ENCODE data around the gene MPPED2.

The MPPED2 gene

DNA sequence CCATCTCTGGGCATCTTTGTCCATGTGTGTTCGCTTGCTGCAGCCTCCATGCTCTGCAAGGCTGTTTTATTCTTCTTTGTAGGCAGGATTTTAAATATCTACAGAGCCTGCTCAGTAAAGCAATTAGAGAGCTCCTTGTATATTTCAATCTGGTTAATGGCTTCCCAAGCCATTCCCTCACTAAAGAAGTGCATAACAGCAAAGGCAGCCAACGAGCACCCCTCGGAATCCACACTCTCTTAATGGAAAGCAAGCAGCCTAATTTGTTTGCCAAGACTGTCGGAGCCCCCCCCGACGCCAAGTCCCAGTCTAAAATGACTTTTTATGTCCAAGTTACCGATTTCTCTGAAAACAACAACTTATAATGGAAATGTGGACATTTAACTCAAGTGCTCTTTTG lies 139.6 kb downstream of the MPPED2 start:
- DNase-seq, result no peak

DNA sequence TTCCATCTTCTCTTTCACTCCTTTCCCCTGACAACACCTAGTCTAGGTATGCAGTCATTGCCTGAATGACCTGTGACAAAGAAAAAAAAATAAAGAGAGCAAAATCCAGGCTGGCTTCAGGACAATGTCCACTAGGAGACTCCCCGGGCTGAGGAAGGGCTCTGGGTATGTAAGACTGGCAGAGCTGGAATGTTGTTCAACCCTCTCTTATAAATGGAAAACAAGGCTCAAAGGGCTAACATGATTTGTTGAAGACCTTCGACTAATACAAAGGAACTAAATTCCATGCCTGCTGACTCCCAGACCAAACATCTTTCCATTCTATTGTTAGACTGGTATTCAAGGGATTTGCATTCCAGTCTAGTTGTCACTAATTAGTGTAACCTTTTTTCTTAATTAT lies 141.1 kb downstream of the MPPED2 start:
- no peak for DNase-seq

DNA sequence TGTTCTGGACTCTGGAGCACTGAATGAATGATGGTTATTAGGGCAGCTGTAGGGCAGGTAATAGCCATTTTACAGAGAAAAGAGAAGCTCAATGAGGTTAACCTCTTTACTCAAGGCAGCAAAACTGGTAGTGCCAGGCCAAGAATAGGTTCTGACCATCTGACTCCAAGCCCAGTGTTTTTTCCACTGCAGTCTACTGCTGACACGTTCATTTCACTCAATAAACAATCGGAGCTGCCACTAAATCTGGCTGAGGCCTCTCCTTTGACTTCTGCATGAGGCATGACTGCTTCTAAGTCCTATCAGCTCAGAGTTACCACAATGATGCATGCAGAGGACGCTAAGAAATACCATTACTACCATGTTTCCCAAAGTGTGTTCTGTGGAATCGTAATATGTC lies 145.6 kb downstream of the MPPED2 start:
- DNase-seq, result no peak

DNA sequence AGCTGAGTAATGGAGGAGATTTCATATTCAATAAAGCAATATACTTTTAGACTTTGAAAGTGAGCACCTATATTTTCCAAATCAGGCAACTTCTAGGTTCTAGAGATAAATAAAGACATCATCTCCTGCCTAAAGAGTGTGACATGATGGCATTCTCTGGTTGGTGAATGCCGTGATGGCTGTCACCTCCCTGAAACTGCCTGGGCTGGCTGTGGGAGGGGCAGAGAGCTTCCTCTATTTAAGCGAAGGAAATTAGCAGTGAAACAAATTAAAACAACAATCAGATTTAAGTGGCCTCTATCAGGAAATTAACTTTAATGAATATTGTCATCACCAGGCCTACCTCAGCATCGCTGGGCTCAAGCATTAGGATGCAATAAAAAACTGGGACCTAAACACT lies 149.4 kb downstream of the MPPED2 start:
- DNase-seq, result no peak

DNA sequence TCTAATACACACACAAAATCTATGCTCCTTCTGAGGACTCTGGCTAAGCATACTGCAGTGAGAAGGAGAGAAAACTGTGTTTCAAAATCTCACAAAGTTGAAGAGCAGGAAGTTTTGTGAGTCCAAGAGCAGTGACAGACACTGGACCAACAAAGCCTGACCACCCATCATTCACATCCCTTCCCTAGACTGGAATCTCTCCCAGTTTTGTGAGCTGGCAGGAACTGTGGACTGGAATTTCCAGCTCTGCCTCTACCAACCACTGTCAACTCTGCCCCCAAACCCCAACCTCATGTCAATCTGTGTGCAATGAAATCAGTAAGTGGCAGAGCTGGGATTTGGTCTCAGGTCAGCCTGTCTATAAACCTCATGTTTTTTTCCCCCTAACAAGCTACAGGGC lies 150.7 kb downstream of the MPPED2 start:
- DNase-seq, result no peak

DNA sequence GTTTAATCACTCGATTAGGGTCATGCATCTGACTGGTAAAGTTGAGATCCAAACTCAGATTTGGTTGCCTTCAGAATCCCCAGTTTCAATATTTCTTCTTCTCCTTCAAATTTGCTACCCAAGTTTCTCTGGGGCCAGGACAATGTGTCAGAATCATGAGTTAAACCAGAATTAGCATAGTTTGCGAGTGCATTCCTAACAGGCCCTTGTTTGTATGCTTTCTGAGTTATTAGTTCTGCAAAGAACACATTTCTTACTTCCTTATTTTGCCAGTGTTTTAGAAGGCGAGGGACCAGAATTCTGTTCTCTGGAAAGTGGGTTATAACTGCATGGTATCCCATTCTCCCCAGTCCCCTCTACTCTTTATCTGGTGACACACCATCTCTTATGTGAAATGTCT lies 151.3 kb downstream of the MPPED2 start:
- no peak for DNase-seq

DNA sequence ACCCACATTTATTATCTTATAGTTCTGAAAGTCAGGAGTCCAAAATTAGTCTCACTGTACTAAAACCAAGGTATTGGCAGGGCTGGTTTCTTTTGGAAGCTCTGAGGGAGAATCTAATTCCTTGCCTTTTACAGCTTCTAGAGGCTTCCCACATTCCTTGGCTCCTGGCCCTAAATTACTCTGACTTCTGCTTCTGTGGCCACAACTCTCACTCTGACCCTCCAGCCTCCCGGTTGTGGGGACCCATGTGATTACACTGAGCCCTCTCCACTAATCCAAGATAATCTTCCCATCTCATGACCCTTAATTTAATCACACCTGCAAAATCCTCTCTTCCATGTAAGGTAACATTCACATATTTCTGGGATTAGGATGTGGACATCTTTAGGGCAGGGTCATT lies 152.3 kb downstream of the MPPED2 start:
- no peak for DNase-seq

DNA sequence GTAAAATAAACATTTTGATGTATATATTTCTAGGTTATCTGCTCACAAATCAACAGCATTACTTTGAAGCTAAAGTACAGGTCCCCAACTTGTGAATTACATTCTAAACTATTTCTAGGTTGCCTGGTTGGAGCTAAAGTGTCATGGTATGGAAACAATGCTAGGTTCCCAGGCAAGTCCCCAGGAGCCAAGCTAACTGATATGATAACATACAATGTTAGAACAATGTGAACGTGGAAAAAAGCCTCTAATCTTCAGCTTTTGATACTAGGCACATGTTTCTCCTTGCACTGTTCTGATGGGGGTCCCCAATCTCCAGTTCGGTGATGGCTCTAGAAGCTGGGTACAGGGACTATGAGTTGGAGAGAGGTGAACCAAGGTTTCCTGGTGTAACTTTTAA lies 153.4 kb downstream of the MPPED2 start:
- DNase-seq, result no peak

DNA sequence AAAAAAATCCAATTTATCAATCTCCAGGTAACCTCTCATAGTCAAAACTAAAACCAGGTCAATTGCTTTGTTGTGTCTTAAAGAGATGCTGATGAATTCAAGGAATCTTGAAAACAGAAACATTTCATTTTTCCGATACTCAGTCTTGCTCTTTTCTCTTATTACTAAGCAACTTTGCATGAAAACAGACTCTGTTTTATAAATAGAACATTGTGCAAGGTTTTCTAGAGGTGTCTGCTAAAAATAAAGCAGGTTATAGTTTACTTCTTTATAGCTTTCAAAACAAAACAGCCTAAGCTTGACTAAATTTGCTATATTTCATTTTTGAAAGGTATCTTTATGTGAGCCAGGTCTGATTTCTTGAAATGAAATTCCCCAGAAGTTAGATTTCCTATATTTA lies 154.0 kb downstream of the MPPED2 start:
- DNase-seq, result no peak

DNA sequence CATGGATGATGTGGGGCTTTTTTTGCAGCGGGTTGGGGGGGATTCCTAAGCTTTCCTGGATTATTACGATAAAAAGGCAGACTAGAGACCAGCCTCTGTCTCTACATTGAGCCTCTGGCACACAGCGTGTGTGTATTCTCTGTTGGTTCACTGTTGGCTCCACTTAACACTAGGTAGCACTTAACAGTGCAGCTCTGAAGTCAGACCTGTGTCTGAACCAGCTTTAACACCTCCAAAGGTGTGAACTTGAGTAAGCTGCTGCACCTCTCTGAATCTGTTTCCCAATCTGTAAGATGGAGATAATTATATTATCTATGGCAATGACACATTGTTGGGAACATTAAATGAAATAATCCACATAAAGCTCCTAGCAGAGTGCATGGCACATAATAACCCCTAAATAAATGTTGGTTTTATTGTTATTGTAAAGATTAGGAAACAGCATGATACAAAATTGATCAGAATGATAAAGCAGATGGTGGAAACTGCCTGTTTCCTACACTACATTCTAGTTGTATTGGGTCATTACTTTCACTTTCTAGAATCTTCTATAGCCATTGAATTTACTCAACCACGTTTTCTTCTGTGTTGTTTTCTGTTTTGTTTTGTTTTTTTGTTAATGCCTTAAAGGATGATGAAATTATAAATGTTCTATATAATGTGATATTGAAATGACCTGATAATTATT lies 154.9 kb downstream of the MPPED2 start:
- no peak for DNase-seq

DNA sequence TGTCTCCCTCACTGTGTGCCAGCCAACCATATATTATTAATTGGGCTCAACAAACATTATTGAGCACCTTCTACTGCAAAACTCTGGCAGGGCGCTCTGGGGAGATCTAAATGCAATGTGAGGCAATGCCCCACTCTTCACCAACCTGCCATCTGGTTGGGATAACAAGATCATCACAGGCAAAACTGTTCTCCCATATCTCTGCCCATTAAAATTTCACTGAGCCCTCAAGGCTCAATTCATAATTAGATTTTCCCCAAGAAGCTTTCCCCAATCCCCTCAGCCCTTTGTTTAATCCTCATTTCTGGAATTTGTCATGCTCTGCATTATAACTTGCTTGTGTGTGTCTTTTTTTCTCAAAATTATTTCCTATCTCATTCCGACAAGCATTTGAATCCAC lies 156.6 kb downstream of the MPPED2 start:
- no peak for DNase-seq

DNA sequence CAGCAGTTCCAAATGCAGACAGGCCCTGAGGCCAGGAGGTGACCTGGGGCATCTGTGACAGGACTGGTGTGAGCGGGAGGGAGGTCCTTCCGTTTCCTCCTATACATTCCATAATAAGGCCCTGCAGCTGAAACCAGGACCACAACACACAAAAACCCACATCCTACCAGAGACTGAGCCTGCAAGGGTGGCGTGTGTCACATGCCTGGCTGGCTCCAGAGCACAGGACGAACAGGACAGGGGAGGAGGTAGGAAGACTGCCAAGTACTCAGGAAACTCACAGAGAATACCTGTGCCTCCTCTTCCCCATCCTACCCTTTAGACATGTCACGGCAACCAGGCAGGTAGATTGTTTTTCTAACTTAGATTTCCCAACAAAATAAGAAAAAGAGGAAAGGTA lies 159.4 kb downstream of the MPPED2 start:
- DNase-seq, result no peak

DNA sequence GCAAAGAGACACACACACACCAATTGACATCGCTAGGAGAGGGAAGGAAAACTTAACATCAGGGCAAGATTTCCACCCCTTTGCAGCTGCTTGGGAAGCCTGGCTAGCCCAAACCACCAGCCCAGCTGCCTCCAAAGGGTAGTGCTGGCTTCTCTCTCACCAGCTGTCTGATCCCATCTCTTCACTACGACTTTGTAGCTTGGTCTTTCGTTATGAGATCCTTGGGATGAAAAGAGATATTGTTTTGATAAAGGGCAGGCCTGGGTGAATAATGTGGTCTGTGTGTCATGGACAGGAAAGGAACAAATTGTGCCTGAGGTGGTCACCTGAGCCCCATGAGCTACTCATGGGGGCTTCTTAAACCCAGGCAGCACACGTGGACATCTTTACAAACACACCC lies 161.3 kb downstream of the MPPED2 start:
- DNase-seq, result no peak

DNA sequence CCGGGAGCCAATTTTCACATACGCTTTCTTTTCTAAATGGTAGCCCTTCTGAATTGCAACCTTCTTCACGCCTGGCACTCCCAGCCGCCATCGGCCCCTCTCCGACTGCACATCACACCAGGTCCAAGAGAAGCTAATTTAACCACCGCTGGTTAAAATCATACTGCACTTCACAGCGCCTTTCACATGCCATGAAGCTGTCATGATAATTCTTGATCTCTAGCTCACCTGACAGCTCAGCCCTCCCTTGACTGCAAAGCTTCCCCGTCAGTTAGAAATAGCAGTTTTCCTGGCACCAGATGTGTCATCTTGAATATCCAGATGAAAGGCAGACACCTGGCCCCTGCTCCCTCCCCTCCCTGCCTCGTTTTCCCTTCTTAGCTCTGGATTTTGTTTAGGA lies 161.8 kb downstream of the MPPED2 start:
- no peak for DNase-seq

DNA sequence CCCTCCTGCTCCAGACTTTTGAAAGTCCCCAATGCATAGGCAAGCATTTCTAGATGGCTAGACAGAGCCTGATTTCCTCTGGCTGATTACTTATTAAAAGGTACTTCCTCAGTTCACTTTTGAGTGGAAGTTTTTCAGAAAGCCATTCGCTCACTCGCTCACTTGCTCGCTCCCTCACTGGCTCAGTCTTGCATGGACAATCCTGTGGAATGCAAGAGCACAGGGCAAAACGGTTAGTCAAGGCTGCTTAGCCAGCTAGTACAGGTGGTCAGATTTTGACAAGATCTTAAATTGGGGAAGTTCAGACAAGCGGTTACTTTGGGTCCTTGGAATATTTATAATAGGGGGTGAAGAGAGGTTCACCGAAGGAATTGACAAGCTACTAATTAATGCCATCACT lies 162.3 kb downstream of the MPPED2 start:
- no peak for DNase-seq

DNA sequence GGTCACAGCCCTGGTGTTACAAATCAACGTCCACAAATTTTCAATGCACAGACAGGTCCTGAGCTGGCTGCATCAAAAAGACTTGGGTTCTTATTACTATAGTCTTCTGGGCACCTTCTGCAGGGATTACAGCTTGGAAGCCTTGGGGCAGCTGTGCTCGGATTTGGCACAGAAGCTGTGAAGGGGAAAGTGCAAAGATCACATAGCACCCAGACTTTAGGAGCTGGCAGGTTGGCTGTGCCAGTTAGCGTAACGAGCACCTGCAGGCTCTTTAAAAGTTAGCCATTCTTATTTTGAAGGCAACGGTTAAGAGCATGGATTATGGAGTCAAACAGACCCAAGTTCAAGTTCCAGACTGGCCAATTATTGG lies 162.9 kb downstream of the MPPED2 start:
- no peak for DNase-seq

DNA sequence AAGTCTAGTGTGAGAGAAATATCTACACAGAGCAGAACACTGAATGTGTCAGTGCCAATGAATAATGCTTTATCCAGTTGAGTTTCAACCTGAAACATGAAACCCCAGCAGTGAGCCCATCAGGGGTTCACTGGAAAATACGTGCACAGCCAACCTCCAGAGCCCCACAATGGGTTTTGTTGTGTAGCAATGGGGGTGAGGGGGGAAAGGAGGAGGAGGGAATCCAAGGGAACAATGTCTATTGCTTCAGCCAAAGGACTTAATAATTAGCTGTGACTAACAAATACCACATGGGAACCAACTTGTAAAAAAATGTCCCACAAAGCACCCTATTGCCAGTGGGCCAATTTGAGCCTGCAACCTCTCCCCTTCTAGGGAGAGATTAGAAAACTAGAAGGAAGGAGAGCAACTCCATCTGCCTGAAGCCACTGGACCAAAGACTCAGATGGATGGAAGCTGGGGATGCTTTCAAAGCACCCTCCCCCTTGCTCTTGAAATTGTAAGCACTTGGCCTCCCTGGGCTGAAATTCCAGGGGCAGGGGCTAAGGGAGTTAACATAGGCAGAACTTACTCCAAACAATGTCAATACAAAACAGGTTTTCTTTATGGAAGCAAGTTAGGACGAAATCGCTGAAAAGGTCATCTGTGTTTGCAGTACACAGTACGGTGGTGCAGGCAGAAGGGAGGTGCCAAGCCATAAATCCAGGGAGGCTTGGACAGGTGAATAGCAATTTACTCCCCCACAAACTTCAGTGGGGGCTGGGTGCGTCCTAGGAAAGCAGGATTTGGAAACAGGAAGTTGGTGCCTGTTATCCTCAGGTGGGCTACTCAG lies 163.5 kb downstream of the MPPED2 start:
- no peak for DNase-seq

DNA sequence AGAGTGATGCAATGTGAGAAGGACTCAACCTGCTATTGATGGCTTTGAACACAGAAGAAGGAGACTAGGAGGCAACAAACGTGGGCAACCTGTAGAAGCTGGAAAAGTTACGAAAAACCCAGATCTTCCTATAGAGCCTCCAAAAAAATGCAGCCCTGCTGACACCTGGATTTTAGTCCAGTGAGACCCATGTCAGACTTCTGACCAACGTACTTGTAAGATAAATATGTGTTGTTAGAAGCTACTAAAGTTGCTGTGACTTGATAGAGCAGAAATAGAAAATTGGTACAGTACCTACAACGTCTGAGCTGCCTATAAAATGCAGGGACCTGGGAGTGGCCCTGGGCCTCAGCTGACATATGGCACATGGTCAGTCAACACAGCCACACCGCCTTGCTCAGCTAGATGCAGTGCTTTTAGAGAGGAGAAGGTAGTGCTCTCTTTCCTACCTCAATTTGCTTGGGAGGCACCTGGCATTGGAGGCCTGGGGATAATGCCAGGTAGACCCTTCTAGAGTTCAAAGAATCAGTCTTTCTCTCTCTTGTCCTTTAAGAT lies 165.8 kb downstream of the MPPED2 start:
- DNase-seq, result no peak

DNA sequence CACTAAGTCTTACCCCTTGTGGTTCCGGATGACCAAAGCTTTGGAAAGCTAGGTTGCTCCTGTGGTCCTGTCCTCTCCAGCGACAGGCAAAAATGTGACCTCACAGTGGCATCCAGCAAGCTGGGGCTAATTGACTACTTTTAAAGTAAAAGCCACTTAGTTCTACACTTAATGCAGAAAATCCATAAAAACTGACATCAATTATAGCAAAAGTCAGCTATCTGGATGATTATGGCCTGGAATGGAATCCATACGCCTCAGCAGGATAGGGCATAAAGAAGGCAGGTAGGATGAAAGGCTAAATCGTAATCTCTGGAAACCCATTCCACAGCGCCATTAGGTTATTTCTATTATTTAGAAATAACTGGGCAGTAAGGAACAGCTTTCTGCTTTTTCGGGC lies 171.3 kb downstream of the MPPED2 start:
- DNase-seq, result no peak

DNA sequence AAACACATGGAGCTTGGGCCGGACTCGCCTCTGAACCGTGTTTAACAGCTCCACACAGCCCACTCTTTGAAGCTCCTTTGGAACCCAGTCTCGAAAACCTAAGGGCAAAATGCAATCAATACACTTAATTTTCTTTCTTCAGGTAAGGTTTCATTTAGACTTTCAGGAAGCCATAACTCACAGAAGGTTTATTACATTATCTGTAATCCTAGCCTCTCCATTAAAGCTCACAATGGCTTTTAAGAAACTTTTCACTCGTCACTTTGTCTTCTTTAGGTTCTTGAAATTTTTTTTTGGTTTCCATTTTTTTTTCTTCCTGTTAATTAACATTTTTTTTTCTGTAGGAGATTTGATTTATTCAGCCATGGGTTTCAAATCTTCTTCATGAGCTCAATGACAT lies 171.9 kb downstream of the MPPED2 start:
- DNase-seq, result no peak

DNA sequence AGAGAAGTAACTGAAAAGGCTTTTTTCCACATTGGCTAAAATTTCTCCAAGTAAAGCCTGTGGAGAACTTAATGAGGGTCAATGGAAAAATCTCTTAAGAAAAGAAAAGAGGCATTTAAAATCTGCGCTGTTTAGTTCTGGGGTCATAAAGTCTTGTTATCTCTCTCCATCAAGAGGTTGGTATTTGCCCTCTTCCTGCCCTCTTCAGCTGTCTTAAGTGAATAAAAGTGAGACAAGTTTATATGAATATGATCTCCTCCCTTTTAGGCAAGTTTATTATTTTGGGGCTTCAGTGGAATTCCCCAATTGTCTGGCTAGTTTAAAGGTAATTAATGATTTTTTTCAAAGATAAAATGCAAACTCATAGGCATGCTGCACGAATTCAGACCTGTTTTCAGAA lies 173.6 kb downstream of the MPPED2 start:
- no peak for DNase-seq

DNA sequence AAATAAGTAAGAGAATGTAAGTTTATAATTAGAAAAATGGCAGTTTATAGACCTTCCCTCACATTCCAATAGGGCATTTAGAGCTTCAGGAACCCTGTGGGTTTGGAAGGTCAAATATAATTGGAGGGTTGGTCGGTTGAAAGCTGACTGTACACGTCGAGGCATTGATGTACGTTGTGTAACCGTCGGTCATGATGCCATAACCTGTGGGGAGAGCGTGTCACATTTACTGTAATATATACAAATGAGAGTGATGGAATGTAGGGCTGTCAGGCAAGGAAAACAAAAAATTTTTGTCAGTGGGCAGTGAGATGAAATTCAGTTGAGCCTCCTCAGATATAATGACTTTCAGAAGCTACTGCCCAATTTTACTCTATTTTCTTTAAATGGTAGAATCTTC lies 174.8 kb downstream of the MPPED2 start:
- DNase-seq, result no peak

DNA sequence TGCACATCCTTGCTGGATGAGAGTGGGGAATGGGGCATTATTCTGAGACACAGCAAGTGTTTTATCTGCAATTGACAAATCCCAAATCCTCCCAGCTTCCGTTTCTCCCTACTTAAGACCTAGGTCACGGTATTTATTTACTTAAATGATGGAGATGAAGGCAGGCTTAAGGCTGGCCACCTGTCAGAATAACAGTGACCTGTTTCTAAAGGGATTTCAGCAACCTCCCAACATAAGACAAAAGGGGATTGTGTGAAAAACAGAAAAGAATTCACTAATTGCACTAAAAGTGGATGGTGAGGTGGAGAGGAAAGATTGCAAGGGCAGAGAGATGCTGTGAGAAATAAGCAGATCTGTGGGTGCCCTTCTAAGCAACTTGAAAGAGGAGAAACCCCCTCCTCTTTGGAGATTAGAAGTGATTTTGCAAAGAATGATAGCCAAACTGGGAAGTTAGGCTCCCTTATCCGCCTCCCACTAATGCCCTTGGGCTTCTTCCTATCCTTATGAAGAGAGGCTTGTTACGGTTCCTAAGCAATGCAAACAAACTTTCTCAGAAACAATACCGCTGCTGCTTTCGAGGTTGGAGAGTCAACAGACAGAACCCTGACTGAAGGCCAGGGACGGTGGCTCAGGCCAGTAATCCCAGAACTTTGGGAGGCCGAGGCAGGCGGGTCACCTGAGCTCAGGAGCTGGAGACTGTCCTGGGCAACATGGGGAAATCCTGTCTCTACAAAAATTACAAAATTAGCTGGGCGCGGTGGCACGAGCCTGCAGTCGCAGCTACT lies 179.0 kb downstream of the MPPED2 start:
- no peak for DNase-seq

DNA sequence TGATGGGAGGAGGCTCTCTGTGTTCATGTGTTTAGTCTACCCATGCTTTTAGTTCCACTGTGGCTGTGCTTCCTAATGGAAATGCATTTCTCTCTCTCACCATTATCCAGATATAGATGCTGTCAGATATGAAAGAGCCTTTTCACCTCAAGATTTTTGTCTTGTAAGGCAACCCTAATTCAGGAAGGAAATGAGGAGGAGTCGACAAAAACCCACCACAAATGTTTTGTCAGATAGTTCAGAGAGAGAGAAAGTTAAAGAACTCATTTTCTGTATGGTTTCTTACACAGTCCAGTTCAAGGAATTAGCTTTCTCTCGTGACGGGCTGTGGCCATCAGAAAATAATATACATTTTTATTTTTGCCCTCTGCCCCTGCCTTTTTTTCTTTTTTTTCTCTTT lies 180.8 kb downstream of the MPPED2 start:
- DNase-seq, result no peak

Data from stimulated activated CD4-positive, alpha-beta T cell treated with anti-CD3 and anti-CD28 coated beads, Interleukin-12 subunit alpha, Interleukin-12 subunit beta, amount 100 ng/mL, for 4 hours (primary cell).